Epithelial cell of esophagus (primary cell): ENCODE data around the gene CEP104.

Source experiments
- DNase-seq: peaks from one replicate; pipeline ENCODE4 v3.0.0; 2010; ENCODE audit warnings: low read depth
- H3K4me3 ChIP-seq: 2 replicates; pipeline ENCODE4 v1.5.1; 2011; ENCODE audit warnings: mild to moderate bottlenecking, low read length, control low read depth
- TF ChIP-seq, protein P1 (sequence below): IDR thresholded peaks from 2 replicates; pipeline ENCODE4 v1.5.1; 2011; ENCODE audit warnings: low read depth, mild to moderate bottlenecking, low read length, control low read depth, inconsistent platforms; ENCODE audit not compliant: insufficient read depth; ENCODE audit errors: missing control alignments

CEP104 gene

DNA sequence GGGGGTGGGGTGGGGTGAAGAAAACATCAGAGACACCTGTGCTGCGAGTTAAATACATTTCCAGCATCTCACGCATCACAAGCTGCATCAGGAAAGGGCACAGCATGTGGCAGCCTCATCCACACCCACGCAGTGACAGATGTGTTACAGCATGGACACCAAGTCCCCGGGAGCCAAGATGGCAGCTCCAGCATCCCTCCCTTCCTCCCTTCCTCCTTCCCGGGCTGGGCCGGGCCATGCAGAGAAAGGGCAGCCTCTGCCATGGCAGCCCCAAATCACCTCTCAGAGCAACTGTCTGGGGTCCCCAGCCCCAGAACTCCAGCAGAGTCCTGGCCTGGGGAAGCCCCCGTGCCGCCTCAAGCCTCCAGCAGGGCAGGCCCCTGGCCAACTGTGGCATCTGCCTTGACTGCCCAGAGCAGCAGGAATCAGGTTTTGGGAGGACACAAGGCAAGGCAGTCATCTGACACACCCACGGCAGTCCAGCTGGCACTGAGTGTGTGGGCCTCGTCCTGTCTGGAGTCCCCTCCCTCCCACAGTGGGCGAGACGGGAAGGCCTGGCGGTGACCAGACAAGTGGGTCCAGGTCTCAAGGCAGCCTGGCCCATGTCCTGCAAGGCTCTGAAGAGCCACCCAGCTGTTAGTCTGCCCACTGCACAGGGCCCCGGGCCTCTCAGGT is 78.3 kb downstream of the CEP104 start:
- no peak for DNase-seq
- TF ChIP-seq, protein P1, sequence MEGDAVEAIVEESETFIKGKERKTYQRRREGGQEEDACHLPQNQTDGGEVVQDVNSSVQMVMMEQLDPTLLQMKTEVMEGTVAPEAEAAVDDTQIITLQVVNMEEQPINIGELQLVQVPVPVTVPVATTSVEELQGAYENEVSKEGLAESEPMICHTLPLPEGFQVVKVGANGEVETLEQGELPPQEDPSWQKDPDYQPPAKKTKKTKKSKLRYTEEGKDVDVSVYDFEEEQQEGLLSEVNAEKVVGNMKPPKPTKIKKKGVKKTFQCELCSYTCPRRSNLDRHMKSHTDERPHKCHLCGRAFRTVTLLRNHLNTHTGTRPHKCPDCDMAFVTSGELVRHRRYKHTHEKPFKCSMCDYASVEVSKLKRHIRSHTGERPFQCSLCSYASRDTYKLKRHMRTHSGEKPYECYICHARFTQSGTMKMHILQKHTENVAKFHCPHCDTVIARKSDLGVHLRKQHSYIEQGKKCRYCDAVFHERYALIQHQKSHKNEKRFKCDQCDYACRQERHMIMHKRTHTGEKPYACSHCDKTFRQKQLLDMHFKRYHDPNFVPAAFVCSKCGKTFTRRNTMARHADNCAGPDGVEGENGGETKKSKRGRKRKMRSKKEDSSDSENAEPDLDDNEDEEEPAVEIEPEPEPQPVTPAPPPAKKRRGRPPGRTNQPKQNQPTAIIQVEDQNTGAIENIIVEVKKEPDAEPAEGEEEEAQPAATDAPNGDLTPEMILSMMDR: no peak
- H3K4me3 ChIP-seq: no peak overlapping the region

DNA sequence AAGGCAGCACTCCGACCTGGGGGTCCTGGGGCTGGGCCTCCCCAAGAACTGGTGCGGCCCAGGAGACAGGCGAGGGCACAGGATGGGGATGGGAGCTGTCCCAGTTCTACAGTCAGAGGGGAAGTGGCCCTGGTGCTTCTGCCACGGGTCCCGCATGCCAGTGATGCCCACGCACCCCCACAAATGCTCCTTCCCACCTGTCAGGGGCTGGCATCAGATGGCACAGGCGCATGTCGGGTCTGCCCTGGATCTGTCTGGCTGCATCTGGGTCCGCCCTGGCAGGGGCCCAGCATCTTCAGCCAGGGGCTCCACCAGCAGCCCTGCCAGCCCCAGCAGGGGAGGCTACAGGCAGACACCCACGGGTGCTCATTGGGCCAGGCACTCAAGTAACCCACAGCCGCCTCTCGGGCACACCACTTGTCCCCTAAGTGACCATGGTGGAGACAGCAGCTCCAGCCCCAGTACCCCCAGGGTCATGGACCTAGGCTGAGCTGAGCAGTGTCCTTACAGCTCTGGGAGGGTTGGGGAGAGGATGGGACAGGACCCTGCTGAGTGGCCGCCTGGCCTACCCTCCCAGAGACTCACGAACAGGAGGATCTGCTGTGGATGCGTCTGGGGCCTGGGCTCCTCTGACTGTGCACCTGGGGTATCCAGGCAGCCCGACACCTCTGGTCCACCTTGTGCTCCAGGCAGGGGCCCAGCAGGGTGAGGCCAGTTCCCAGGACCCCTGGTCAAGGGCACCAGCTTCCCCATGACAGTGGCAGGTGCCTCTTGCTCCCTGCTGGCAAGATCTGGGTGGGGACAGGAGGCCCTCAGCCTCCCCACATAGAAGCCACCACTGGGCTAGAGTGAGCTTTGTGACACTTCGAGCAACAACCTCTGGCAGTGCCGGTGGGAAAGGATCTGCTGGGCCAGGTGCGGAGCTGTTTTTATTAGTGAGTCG is 79.1 kb downstream of the CEP104 start:
- DNase-seq: no peak
- TF ChIP-seq, protein P1: no peak
- no peak overlapping the region for H3K4me3 ChIP-seq

DNA sequence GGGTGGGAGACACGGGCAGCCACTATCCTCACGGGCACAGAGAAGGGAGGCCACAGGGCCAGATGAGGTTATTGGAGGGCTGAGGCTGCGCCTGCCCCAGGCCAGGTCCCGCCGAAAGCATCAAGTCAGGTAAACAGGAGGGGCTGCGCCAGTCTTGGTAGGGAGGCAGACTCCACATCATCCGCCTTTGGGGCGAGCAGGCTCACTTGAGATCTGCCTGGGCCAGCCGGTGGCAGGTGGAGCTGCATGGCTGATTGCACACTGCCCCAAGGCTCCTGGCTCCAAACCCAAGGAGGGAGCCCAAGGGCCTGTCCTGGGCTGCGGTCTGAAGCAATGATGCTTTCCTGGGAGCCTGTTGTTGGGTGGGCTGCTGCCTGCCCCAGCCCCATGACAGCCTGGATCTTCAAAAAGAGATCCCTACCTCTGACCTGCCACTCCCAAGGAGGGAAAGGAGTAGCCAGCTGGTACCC is 79.9 kb downstream of the CEP104 start:
- TF ChIP-seq, protein P1: no peak
- no peak for DNase-seq
- no peak overlapping the region for H3K4me3 ChIP-seq

DNA sequence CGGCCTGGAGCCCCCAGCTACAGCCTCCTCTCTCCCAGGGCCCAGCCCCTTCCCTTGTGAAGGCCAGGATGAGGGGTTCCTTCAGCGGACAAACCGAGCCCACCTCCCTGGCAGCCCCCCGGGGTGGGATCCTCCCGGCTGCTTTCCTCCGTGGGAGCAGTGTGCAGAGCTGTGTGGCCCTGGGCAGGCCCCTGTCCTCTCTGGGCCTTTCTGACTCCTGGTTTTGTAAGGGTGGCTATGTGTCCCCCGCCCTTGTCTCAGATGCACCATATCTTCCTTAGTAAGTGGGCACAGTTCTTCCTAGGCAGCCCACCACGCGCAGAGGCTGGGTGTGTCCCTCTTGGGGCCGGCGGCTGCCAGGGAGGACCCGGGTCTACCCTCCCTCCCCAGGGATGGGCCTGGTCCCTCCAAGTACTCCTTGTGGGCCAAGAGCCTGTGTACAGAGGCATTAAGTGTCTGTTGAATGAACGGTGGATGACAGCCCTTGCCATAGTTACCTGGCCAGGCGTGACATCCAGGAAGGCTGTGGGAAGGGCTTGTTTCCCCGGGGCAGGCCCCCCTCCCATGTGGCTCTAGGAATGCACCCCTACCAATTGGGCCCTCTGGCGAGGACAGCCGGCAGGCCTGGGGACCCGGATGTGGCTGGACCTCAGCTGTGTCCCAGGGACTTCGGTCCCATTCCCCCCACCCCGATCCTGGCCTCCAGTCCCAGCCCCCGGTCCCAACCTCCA is 80.6 kb downstream of the CEP104 start:
- TF ChIP-seq, protein P1: no peak
- DNase-seq: no peak
- H3K4me3 ChIP-seq: no peak overlapping the region

DNA sequence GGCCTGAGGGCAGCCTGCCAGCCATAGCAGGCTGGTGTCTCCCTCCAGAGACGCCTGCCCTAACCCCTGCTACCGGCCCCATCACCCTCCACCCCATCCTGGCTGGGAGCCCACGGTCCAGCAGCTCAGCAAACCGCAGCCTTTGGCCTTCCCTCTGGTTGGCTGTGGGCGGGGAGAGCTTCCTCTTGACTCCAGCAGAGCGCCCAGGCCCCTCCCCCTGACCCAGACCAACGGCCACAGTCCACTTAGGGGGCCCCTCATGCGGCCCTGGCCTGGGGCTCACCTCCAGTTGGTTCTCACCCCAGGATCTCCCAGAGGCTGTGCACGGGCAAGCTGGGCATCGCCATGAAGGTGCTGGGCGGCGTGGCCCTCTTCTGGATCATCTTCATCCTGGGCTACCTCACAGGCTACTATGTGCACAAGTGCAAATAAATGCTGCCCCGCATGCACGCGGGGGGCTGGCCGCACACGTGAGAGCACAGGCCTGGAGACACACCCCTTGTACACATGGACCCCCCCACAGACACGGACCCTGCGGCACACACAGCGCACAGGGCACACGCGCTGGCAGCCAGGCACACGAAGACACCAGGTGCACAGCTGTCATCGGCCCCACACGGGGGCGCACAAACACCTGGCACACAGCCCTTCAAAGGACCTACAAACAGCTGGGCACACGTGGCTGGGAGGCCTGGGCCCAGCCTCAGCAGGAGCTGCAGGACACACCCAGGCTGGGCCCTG is 81.4 kb downstream of the CEP104 start:
- TF ChIP-seq, protein P1: peak; percentile 62
- peak; percentile 79 for DNase-seq
- no peak overlapping the region for H3K4me3 ChIP-seq

DNA sequence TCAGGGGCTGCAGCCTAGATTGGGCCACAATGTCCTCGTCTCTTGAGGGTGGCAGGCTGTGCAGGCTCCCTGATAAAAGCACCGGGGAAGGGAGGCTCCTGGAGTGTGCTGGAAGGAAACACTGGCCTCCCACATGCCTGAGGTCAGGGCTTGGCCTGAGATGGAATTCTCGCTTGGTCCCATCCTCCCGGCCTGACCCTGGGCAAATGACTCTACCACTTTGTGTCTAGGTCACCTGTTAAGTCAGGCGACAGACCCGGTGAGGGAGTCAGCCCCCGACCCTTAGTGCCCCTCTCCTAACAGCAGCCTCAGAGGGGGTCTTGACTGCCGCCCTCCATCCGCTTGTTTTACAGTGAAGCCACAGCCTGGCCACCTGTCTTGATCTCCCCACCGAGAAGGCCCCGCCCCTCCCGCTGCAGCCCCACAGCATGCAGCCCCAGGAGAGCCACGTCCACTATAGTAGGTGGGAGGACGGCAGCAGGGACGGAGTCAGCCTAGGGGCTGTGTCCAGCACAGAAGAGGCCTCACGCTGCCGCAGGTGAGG is 82.0 kb downstream of the CEP104 start:
- TF ChIP-seq, protein P1: no peak
- no peak for DNase-seq
- H3K4me3 ChIP-seq: no peak overlapping the region
